CD4-positive, alpha-beta T cell (primary cell): ENCODE results near the gene PYY. TPM values are rescaled to one million over a fixed set of nuclear protein-coding genes. Genes with fewer than 3 reads are reported as not detected.

Source experiments
- ATAC-seq: fragments of 200-7000 bp; cut with Tn5 transposase; one replicate; pipeline ENCODE4 v1.10.0; 2022; ENCODE audit warnings: mild to moderate bottlenecking; ENCODE audit not compliant: poor library complexity
- CTCF ChIA-PET: fragments of 350-600 bp; sonication (Branson Sonifier 250); formaldehyde crosslinking; loops from one replicate; lab custom pipeline; 2021; ENCODE audit warnings: antibody characterized with exemption, inconsistent platforms; lab: Charles Lee
- POLR2A ChIA-PET: fragments of 350-600 bp; sonication (Branson Sonifier 250); formaldehyde crosslinking; loops from one replicate; lab custom pipeline; 2021; ENCODE audit warnings: antibody characterized with exemption, inconsistent platforms; lab: Charles Lee
- DNase-seq, 14 experiments: peaks; one replicate each; pipeline ENCODE4 v3.0.0-alpha.2; 2013 to 2020; ENCODE audit warnings: mixed read lengths in 2 of 14
- H3K27ac ChIP-seq, 2 donors: one replicate each; pipeline versions ENCODE4 v1.5.1 to v1.7.0; 2013; ENCODE audit warnings: low read length in 2 of 2, low read depth in 1 of 2, mild to moderate bottlenecking in 1 of 2
- H3K27me3 ChIP-seq, 2 experiments: 1 replicate in 1 of 2; 2 replicates in 1 of 2; pipeline versions ENCODE4 v1.6.1 to v1.7.0; 2013; ENCODE audit warnings: low read length in 2 of 2, control low read depth in 1 of 2, mild to moderate bottlenecking in 1 of 2, moderate library complexity in 1 of 2; ENCODE audit not compliant: insufficient read depth in 2 of 2, control insufficient read depth in 1 of 2
- H3K36me3 ChIP-seq: one replicate; pipeline ENCODE4 v1.6.1; 2013; ENCODE audit warnings: low read length, control low read depth; ENCODE audit not compliant: insufficient read depth
- H3K4me1 ChIP-seq: one replicate; pipeline ENCODE4 v1.6.1; 2013; ENCODE audit warnings: low read length, control low read depth; ENCODE audit not compliant: insufficient read depth
- H3K4me3 ChIP-seq: one replicate; pipeline ENCODE4 v1.5.1; 2013; ENCODE audit warnings: mild to moderate bottlenecking, low read length, moderate library complexity
- H3K9me3 ChIP-seq, 2 experiments: 1 replicate in 1 of 2; 2 replicates in 1 of 2; pipeline versions ENCODE4 v1.6.1 to v1.7.0; 2013; ENCODE audit warnings: low read length in 2 of 2, mild to moderate bottlenecking in 2 of 2, control low read depth in 1 of 2, moderate library complexity in 1 of 2; ENCODE audit not compliant: control insufficient read depth in 1 of 2, insufficient read depth in 1 of 2
- H3K27ac Mint-ChIP-seq: one replicate; pipeline ENCODE4 v1.8.0; 2020; ENCODE audit warnings: mixed read lengths
- H3K27me3 Mint-ChIP-seq: one replicate; pipeline ENCODE4 v1.8.0; 2021; ENCODE audit warnings: mixed read lengths
- H3K36me3 Mint-ChIP-seq: one replicate; pipeline ENCODE4 v1.8.0; 2021; ENCODE audit warnings: low read depth, mixed read lengths
- H3K4me1 Mint-ChIP-seq: one replicate; pipeline ENCODE4 v1.8.0; 2021; ENCODE audit warnings: low read depth, mixed read lengths
- H3K4me3 Mint-ChIP-seq: one replicate; pipeline ENCODE4 v1.8.0; 2020; ENCODE audit warnings: mild to moderate bottlenecking, mixed read lengths
- H3K9me3 Mint-ChIP-seq: one replicate; pipeline ENCODE4 v1.8.0; 2020; ENCODE audit warnings: mixed read lengths
- CTCF ChIP-seq: fragments of 200-600 bp; IDR thresholded peaks from one replicate; pipeline ENCODE4 v1.8.0; 2022; ENCODE audit warnings: antibody characterized with exemption, mild to moderate bottlenecking
- intact Hi-C, 2 experiments: fragments of 100-400 bp; cut with DNase I in 1 of 2; cut with micrococcal nuclease in 1 of 2; formaldehyde crosslinking; loops; one replicate each; pipeline versions ENCODE4 v1.15.1 to v1.9.0; 2023 to 2025; cut with DNase I, micrococcal nuclease
- total RNA-seq, 174 experiments: library from RNA in 2 of 174; stranded (reverse) in 2 of 174; gene quantifications; one replicate each; pipeline ENCODE4 v1.2.3 and lab custom pipeline; 2021 to 2026

PYY gene
- total RNA-seq, 2 experiments from 2014 or later: not detected

GRCh38 chr17:43979671-43980070 is 25.9 kb upstream of the PYY start:
- POLR2A ChIA-PET: no interaction called here
- H3K9me3 Mint-ChIP-seq: no peaks in the 10 kb centered on the region
- no peak overlapping the region for H3K4me3 Mint-ChIP-seq
- no peaks in the 10 kb centered on the region for H3K36me3 Mint-ChIP-seq
- Histone ChIP-seq H3K36me3 (no peaks in the 10 kb centered on the region), H3K4me1 (peaks cover 11% of the 10 kb centered on the region), H3K4me3 (no peak overlapping the region), H3K9me3 (peaks cover 0 to 6% of the 10 kb centered on the region in 2 experiments), H3K27me3 (peaks cover 25 to 37% of the 10 kb centered on the region in 2 experiments), H3K27ac (no peak overlapping the region)
- intact Hi-C loops: no loop called here
- no peaks in the 10 kb centered on the region for H3K4me1 Mint-ChIP-seq
- peaks cover 54% of the 10 kb centered on the region for H3K27me3 Mint-ChIP-seq
- H3K27ac Mint-ChIP-seq: no peak overlapping the region
- CTCF ChIA-PET: no interaction called here
- ATAC-seq (no peak), DNase-seq (no peak)
- no peak for TF ChIP-seq CTCF

DNA sequence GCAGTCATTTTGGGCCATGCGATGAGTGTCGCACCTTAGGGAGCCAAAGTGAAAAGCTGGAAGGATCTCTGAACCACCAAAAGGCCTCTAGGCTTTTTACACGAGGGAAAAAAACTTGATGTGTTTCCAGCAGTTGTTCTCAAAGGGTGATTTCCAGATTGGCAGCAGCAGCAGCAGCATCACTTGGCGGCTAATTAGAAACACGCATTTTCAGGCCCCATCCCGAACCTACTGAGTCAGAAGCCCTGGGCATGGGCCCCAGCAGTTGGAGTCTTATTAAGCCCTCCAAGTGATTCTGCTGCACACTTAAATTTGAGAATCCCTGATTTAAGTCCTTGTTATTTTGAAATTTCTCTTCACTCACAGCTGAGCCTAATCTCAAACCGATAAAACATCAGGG is 25.3 kb upstream of the PYY start:
- ChIA-PET CTCF (no interaction called here), POLR2A (no interaction called here)
- Mint-ChIP-seq H3K9me3 (no peaks in the 10 kb centered on the region), H3K27me3 (peaks cover 52% of the 10 kb centered on the region), H3K4me1 (no peaks in the 10 kb centered on the region), H3K36me3 (no peaks in the 10 kb centered on the region), H3K4me3 (no peak overlapping the region), H3K27ac (no peak overlapping the region)
- no peak overlapping the region for H3K27ac ChIP-seq
- intact Hi-C loops: no loop called here
- TF ChIP-seq CTCF: no peak
- no peaks in the 10 kb centered on the region for H3K36me3 ChIP-seq
- peaks cover 9% of the 10 kb centered on the region for H3K4me1 ChIP-seq
- ATAC-seq: no peak
- peaks cover 0 to 6% of the 10 kb centered on the region in 2 experiments for H3K9me3 ChIP-seq
- no peak for DNase-seq
- peaks cover 19 to 32% of the 10 kb centered on the region in 2 experiments for H3K27me3 ChIP-seq
- H3K4me3 ChIP-seq: no peak overlapping the region

GRCh38 chr17:43978078-43978477 is 24.3 kb upstream of the PYY start:
- H3K27me3 Mint-ChIP-seq: peaks cover 53% of the 10 kb centered on the region
- H3K4me1 Mint-ChIP-seq: no peaks in the 10 kb centered on the region
- Histone ChIP-seq H3K36me3 (no peaks in the 10 kb centered on the region), H3K4me1 (no peaks in the 10 kb centered on the region), H3K27me3 (peaks cover 11 to 22% of the 10 kb centered on the region in 2 experiments), H3K9me3 (peaks cover 0 to under 1% of the 10 kb centered on the region in 2 experiments), H3K4me3 (no peak overlapping the region), H3K27ac (no peak overlapping the region)
- CTCF ChIA-PET: no interaction called here
- H3K9me3 Mint-ChIP-seq: no peaks in the 10 kb centered on the region
- POLR2A ChIA-PET: no interaction called here
- no peak for DNase-seq
- ATAC-seq: no peak
- H3K36me3 Mint-ChIP-seq: no peaks in the 10 kb centered on the region
- no peak overlapping the region for H3K4me3 Mint-ChIP-seq
- intact Hi-C loops: no loop called here
- no peak overlapping the region for H3K27ac Mint-ChIP-seq
- TF ChIP-seq CTCF: no peak
